ENCODE measurements around the gene STX12. TPM values are rescaled to one million over a fixed set of nuclear protein-coding genes. Genes with fewer than 3 reads are reported as not detected.
"Not testable (repeated sequence)": the region's sequence is repeated elsewhere in the genome, so short reads cannot be mapped to it uniquely, and the experiment has no call there.

The STX12 gene
- total and polyA plus RNA-seq, 9 donors: 23.9 to 74.8 (median 41.2) TPM

- DNase-seq: no peak
- TF ChIP-seq POLR2A (IDR thresholded peaks at IDR 0.05): no peak
- intact Hi-C loops (cut with DNase I): no loop called here
- no peak overlapping the region for H3K4me3 ChIP-seq
- H3K27me3 ChIP-seq: no peaks in the 10 kb centered on the region
- H3K27ac ChIP-seq: no peak overlapping the region
- H3K9me3 ChIP-seq: no peaks in the 10 kb centered on the region
- H3K36me3 ChIP-seq: no peaks in the 10 kb centered on the region
- H3K4me1 ChIP-seq (ENCODE audit: insufficient read depth): peaks cover 4% of the 10 kb centered on the region
These were observed 12.9 kb downstream of the STX12 start for GRCh38 chr1:27785781-27786455.

- Histone ChIP-seq H3K27me3 (no peaks in the 10 kb centered on the region), H3K4me1 (ENCODE audit: insufficient read depth) (peaks cover 4% of the 10 kb centered on the region), H3K36me3 (no peaks in the 10 kb centered on the region), H3K9me3 (no peaks in the 10 kb centered on the region), H3K4me3 (no peak overlapping the region), H3K27ac (no peak overlapping the region)
- intact Hi-C loops (cut with DNase I): no loop called here
- TF ChIP-seq POLR2A (IDR thresholded peaks at IDR 0.05): no peak
- TF ChIP-seq EP300 (IDR thresholded peaks at IDR 0.05): no peak
- TF ChIP-seq CTCF (IDR thresholded peaks at IDR 0.05): no peak
- no peak for DNase-seq
These were observed 14.9 kb downstream of the STX12 start for GRCh38 chr1:27787895-27788294.

GRCh38 chr1:27789540-27790041 is 16.6 kb downstream of the STX12 start:
- no peak overlapping the region for H3K4me3 ChIP-seq
- intact Hi-C loops (cut with DNase I): no loop called here
- DNase-seq: no peak
- H3K36me3 ChIP-seq: no peaks in the 10 kb centered on the region
- H3K9me3 ChIP-seq: no peaks in the 10 kb centered on the region
- no peaks in the 10 kb centered on the region for H3K27me3 ChIP-seq
- WGBS, 3 donors: 74 to 79% (median 79%) methylated on average over 4 of the region's 4 CpGs
- no peak overlapping the region for H3K27ac ChIP-seq
- no peak for TF ChIP-seq POLR2A (IDR thresholded peaks at IDR 0.05)
- TF ChIP-seq EP300 (IDR thresholded peaks at IDR 0.05): no peak
- no peaks in the 10 kb centered on the region for H3K4me1 ChIP-seq (ENCODE audit: insufficient read depth)

- H3K4me3 ChIP-seq; DNase-seq; H3K27me3 ChIP-seq; H3K9me3 ChIP-seq; H3K27ac ChIP-seq; H3K4me1 ChIP-seq (ENCODE audit: insufficient read depth); intact Hi-C loops (cut with DNase I); H3K36me3 ChIP-seq: not testable (repeated sequence)
- 97 to 100% (median 98%) methylated on average over 3 of the region's 3 CpGs for WGBS, 3 donors
These were observed 17.3 kb downstream of the STX12 start for GRCh38 chr1:27790270-27790669.

- 61 to 77% (median 73%) methylated on average over 1 of the region's 1 CpG for WGBS, 3 donors
- H3K4me3 ChIP-seq: no peak overlapping the region
- TF ChIP-seq EP300 (IDR thresholded peaks at IDR 0.05) (no peak), CTCF (IDR thresholded peaks at IDR 0.05) (no peak), POLR2A (IDR thresholded peaks at IDR 0.05) (no peak)
- H3K27me3 ChIP-seq: no peaks in the 10 kb centered on the region
- no peak for DNase-seq
- H3K27ac ChIP-seq: no peak overlapping the region
- no peaks in the 10 kb centered on the region for H3K36me3 ChIP-seq
- H3K9me3 ChIP-seq: no peaks in the 10 kb centered on the region
- no peaks in the 10 kb centered on the region for H3K4me1 ChIP-seq (ENCODE audit: insufficient read depth)
- intact Hi-C loops (cut with DNase I): no loop called here
These were observed 22.6 kb downstream of the STX12 start for GRCh38 chr1:27795601-27796000.

- Histone ChIP-seq H3K27me3 (no peaks in the 10 kb centered on the region), H3K36me3 (no peaks in the 10 kb centered on the region)
- no peak for DNase-seq
These were observed 31.8 kb downstream of the STX12 start for GRCh38 chr1:27804791-27805190.

More at GRCh38 chr1:27804791-27805190, 31.8 kb downstream of the STX12 start:
- WGBS, 3 donors: 90 to 97% (median 92%) methylated on average over 5 of the region's 5 CpGs
- Histone ChIP-seq H3K9me3 (no peaks in the 10 kb centered on the region), H3K27ac (no peak overlapping the region), H3K4me1 (ENCODE audit: insufficient read depth) (no peaks in the 10 kb centered on the region), H3K4me3 (no peak overlapping the region)
- intact Hi-C loops (cut with DNase I): no loop called here
- TF ChIP-seq EP300 (IDR thresholded peaks at IDR 0.05) (no peak), CTCF (IDR thresholded peaks at IDR 0.05) (no peak), POLR2A (IDR thresholded peaks at IDR 0.05) (no peak)

All from ovary (tissue), 9 donors.